ENCODE data around the gene MED13L.

The MED13L gene

GRCh38 chr12:116276652-116277466 lies 634 bp downstream of the MED13L start:
- peak; percentile 57 for DNase-seq

- DNase-seq = no peak
Measured at GRCh38 chr12:116274551-116275375, 2.7 kb downstream of the MED13L start.

- no peak for DNase-seq
Measured at GRCh38 chr12:116273813-116274550, 3.5 kb downstream of the MED13L start.

DNA sequence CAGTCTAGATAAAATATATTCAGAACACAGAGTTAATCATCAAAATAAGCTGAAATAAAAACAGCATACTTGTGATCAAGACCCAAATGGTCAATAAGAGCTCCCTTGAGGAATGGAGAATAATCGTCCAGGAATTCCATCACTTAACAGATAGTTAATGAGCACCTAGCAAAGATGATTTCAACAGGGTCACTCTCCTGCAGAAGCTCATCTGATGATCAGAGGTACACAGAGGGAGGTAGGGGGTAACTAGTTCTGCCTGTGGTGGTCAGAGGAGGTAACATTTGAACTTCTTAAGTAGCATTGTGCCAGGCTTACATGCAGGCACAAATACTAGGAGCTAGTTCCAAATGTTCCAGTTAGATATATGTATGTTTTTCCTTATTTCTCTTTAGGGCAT lies 9.5 kb downstream of the MED13L start:
- DNase-seq = no peak

DNA sequence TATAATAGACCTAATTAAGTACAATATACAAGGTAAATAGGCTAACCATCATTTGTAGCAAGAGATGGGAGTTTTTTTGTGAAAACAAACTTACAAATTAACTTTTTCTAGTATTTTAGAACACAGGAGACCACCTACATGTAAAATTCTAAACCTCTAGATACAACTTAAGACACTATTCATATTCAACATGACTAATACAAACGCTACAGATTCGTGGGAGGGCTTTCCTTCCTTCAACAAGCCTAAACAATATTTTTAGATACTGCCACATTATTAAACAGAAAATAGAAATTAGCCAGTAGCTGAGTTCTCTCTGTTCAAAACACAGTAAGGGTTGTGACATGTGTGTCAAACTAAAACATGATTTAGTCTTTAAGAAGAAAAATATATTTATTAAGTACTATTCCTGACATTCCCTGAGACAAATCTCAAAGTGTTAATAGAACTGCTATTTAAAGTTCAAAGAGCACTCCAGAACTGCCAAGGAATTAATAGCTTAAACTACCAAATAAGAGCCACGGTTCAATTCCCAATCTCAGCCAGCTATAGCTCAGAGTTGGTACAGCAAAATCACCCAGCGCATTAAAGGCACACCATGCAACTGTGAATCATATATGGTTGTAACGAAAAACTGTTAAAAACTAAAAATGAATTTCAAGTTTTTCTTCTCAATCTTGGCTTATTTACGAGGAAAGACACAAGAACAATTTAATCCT lies 10.7 kb downstream of the MED13L start:
- no peak for DNase-seq

GRCh38 chr12:116266168-116266601 lies 11.3 kb downstream of the MED13L start:
- DNase-seq = no peak

- DNase-seq = no peak
Measured at GRCh38 chr12:116265351-116266147, 11.9 kb downstream of the MED13L start.

GRCh38 chr12:116264525-116265070 lies 12.9 kb downstream of the MED13L start:
- no peak for DNase-seq

DNA sequence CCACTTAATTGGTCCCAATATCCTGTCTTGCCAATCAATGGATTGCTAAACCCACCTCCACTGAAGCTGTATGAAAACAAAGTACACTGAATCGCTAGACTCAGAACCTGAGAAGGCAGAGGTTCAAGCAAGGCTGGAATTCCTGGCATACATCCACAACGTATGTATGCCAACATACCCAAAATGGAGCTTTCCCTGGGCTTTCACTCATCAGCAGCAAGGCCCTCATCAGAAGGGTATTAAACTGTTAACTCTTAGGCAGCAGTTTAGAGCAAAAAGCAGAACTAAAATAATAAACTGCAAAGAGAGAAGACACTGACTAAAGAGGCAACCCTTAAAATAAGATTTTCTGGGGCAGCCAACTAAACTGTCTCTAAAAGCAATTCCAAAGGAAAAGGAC lies 13.6 kb downstream of the MED13L start:
- no peak for DNase-seq

DNA sequence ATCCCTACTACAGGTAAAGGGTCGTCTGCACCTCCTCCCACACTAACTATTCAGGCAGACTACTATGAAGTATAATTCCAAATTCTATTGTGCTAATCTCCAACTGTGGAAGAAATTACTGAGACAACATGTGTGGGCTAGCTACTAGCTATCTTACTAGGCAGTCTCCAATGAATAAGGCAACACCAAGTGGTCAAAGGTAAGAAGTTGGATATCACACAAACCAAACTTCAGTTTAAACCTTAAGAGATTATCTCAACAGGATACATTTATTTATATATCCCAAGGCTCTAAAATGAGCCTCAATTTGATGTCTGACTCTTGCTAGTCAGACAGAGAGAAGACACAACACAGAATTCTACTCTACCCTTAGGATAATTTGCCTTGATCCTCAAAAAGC lies 14.1 kb downstream of the MED13L start:
- no peak for DNase-seq

DNA sequence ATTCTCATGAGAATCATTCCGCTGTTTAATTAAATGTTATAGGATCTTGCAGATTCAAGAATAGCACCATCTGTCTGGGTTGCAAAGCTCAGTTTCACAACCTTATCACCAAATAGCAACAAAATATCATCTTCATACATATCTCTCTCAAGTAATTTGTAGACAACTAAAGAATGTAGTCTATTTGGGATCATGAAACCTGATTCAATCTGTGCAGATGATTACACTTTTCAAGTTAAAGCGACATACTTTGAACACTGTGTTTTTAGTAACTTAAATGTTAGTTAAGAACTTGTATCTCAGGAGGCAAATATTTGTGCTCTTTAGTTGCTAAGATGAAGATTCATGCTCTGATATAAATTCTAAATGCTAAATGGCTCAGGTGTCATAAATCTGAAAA lies 14.8 kb downstream of the MED13L start:
- DNase-seq = no peak

DNA sequence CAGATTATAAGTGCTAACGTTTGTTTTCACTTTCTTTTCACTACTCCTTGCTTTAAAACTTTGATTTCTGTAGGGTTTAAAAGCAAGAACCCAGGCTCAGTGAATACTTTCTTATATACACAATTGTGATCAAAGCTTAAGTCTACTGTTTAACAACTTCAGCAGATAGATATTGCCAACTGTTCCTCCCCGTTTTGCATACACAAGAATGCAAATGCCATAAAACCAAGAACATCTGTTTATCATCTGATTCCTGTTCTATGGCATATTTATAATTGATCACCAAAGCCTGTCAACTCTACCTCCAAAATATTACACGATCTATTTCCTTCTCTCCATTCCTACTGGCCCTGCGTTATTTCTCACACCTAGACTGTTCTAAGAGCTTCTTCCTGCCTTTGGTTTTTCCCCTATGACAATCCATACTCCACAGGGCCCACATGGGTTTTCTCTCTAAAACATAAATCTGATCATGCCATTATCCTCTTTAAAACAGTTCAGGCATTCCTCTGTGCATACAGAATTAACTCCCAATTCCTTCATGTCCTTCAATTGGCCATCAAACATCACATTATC lies 15.9 kb downstream of the MED13L start:
- no peak for DNase-seq

GRCh38 chr12:116259800-116260577 lies 17.5 kb downstream of the MED13L start:
- DNase-seq = no peak

DNA sequence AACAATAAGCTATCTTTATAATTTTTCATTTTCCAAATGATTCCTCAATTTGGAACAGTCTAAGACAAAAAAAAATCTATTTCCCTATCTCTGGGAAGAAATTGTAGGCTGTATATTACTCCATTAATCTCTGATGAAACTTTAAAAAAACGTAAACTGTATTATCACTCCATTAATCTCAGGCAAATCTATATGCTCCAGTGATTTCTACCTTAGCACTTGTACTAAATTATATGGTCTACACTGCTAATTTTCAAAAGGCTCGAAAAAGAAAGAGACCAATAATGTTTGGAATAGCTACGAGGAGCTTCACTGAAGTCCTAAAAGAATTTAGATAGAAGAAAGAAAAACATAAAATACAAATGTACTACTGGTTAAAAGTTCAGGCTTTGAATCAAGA lies 19.7 kb downstream of the MED13L start:
- no peak for DNase-seq

DNA sequence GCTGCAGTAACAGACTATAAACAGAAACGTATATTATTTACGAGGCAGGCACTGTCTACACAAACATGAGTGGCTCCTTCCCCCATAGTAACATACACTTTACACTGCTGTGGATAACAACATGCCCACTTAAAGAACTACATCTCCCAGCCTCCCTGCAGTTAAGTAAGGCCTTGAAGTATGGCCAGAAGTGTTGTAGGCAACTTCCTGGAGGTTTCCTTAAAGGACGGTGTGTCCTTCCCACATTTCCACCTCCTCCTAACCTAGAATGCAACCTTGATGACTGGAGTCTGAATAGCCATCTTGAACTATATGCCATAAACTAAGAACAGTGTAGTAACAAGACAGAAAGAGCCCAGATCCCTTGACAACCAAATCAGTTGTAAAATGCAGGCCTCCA lies 20.3 kb downstream of the MED13L start:
- no peak for DNase-seq

- no peak for DNase-seq
Measured at GRCh38 chr12:116249938-116250337, 27.6 kb downstream of the MED13L start.

GRCh38 chr12:116248930-116249329 lies 28.6 kb downstream of the MED13L start:
- no peak for DNase-seq

- no peak for DNase-seq
Measured at GRCh38 chr12:116248433-116248832, 29.1 kb downstream of the MED13L start.

- no peak for DNase-seq
Measured at GRCh38 chr12:116247377-116247776, 30.1 kb downstream of the MED13L start.

GRCh38 chr12:116246490-116247179 lies 30.9 kb downstream of the MED13L start:
- no peak for DNase-seq
